B cell (primary cell): ENCODE data around the gene AXL.

Experiments used
- EZH2 ChIP-seq: IDR thresholded peaks from 2 replicates; pipeline ENCODE4 v1.6.1; 2012; ENCODE audit warnings: borderline replicate concordance, low read depth, mild to moderate bottlenecking, moderate library complexity, low read length; ENCODE audit not compliant: insufficient read depth, poor library complexity, severe bottlenecking
- TF ChIP-seq, protein P1 (sequence below): fragments of 200-600 bp; IDR thresholded peaks from one replicate; pipeline ENCODE4 v1.8.0; 2022; ENCODE audit warnings: antibody characterized with exemption, mild to moderate bottlenecking

DNA sequence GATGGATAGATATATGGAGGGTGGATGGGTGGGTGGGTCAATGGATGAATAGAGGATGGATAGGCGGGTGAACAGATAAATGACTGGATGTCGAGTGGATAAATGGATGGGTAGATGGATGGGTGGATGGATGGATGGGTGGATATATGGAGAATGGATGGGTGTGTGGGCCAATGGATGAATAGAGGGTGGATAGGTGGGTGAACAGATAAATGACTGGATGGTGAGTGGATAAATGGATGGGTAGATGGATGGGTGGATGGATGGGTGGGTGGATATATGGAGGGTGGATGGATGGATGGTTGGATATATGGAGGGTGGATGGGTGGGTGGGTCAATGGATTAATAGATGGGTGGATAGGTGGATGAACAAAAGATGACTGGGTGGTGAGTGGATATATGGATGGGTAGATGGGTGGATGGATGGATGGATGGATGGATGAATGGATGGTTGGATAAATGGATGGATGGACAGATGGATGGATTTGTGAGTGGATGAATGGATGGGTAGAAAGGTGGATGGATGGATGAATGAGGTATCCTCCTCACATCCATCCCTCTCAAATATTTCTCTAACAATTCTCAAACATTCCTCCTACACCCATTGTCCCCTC is 21.0 kb downstream of the AXL start:
- TF ChIP-seq, protein P1, sequence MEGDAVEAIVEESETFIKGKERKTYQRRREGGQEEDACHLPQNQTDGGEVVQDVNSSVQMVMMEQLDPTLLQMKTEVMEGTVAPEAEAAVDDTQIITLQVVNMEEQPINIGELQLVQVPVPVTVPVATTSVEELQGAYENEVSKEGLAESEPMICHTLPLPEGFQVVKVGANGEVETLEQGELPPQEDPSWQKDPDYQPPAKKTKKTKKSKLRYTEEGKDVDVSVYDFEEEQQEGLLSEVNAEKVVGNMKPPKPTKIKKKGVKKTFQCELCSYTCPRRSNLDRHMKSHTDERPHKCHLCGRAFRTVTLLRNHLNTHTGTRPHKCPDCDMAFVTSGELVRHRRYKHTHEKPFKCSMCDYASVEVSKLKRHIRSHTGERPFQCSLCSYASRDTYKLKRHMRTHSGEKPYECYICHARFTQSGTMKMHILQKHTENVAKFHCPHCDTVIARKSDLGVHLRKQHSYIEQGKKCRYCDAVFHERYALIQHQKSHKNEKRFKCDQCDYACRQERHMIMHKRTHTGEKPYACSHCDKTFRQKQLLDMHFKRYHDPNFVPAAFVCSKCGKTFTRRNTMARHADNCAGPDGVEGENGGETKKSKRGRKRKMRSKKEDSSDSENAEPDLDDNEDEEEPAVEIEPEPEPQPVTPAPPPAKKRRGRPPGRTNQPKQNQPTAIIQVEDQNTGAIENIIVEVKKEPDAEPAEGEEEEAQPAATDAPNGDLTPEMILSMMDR: no peak
- TF ChIP-seq EZH2: no peak
